Activated naive CD4-positive, alpha-beta T cell treated with anti-CD3 and anti-CD28 coated beads, Interleukin-2, amount 10 ng/mL, durations not matched to agents 7 days and 5 days (primary cell): Measurements from ENCODE around the gene FAM3B.

ENCODE experiments used
- CTCF ChIA-PET: fragments of 350-600 bp; sonication (Branson Sonifier 250); formaldehyde crosslinking; loops from one replicate; lab custom pipeline; 2021; ENCODE audit warnings: antibody characterized with exemption; lab: Charles Lee
- DNase-seq: peaks from one replicate; pipeline ENCODE4 v3.0.0-alpha.2; 2020
- H3K27ac Mint-ChIP-seq: one replicate; pipeline ENCODE4 v1.8.0; 2021; ENCODE audit warnings: mild to moderate bottlenecking, moderate library complexity, mixed read lengths
- H3K27me3 Mint-ChIP-seq: one replicate; pipeline ENCODE4 v1.8.0; 2021; ENCODE audit warnings: mild to moderate bottlenecking, mixed read lengths
- H3K36me3 Mint-ChIP-seq: one replicate; pipeline ENCODE4 v1.8.0; 2021; ENCODE audit warnings: mixed read lengths
- H3K4me1 Mint-ChIP-seq: one replicate; pipeline ENCODE4 v1.8.0; 2021; ENCODE audit warnings: mixed read lengths
- H3K4me3 Mint-ChIP-seq: one replicate; pipeline ENCODE4 v1.8.0; 2021; ENCODE audit warnings: mild to moderate bottlenecking, moderate library complexity, mixed read lengths
- H3K9me3 Mint-ChIP-seq: one replicate; pipeline ENCODE4 v1.8.0; 2021; ENCODE audit warnings: mixed read lengths

The FAM3B gene

DNA sequence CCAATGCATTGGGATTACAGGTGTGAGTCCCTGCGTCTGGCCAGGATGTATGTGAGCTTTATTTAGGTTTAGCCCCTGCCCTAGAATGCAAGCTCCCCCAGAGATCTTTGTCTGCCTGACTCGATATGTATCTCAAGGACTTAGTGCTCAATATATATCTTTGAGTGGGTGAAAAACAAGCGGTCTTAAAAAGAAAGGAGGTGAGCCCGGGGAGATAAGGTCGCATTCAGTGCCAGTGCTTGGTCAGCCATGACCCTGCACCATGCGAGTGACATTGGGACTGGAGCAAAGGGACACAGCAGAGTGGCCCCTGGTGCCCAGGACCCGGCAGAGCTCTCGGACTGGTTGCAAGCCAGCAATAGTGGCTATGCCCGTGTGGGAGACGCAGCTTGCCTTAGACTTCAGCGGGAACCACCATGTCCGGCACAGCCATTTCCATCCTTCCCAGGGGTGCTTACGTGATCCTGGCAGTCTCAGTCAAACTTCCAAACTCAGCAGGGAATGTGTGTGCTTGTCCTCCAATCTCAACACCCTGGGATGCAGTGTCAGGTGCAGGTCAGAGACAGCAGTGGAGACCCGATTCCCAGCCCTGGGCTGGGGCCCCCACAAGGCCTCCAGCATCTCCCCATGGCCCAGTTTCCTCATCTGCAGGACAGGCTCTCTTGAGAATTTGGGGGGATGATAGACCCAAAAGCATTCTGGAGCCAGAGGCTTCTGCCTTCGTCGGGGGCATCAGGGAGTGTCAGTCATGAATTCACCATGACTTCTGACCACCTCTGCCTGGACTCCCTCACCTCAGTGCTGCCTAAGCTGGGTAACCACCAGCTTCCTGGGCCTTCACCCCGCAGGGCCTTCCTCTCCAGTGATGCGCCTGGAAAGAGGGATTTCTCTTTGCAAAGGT is 47.0 kb downstream of the FAM3B start:
- Mint-ChIP-seq H3K27me3 (no peaks in the 10 kb centered on the region), H3K36me3 (peaks cover 30% of the 10 kb centered on the region), H3K4me3 (peak overlapping the region; percentile 75), H3K27ac (peak overlapping the region; percentile 99), H3K4me1 (peaks cover 72% of the 10 kb centered on the region), H3K9me3 (no peaks in the 10 kb centered on the region)
- DNase-seq, result no peak
- CTCF ChIA-PET, result interaction anchor here (0.6 to 1.0 kb wide), 2 partner anchors 9 to 59 kb away, joined by 4 read pairs; no protein-coding TSS in a partner anchor

GRCh38 chr21:41364308-41364707 is 47.7 kb downstream of the FAM3B start:
- H3K4me3 Mint-ChIP-seq, result no peak overlapping the region
- H3K36me3 Mint-ChIP-seq, result peaks cover 30% of the 10 kb centered on the region
- DNase-seq, result no peak
- H3K27ac Mint-ChIP-seq, result peak overlapping the region; percentile 34
- H3K9me3 Mint-ChIP-seq, result no peaks in the 10 kb centered on the region
- H3K27me3 Mint-ChIP-seq, result no peaks in the 10 kb centered on the region
- CTCF ChIA-PET, result no interaction called here
- peaks cover 79% of the 10 kb centered on the region for H3K4me1 Mint-ChIP-seq

GRCh38 chr21:41365377-41366107 is 48.9 kb downstream of the FAM3B start:
- no peak overlapping the region for H3K4me3 Mint-ChIP-seq
- peaks cover 38% of the 10 kb centered on the region for H3K36me3 Mint-ChIP-seq
- H3K9me3 Mint-ChIP-seq, result no peaks in the 10 kb centered on the region
- H3K27ac Mint-ChIP-seq, result no peak overlapping the region
- peaks cover 79% of the 10 kb centered on the region for H3K4me1 Mint-ChIP-seq
- CTCF ChIA-PET, result no interaction called here
- DNase-seq, result no peak
- no peaks in the 10 kb centered on the region for H3K27me3 Mint-ChIP-seq

DNA sequence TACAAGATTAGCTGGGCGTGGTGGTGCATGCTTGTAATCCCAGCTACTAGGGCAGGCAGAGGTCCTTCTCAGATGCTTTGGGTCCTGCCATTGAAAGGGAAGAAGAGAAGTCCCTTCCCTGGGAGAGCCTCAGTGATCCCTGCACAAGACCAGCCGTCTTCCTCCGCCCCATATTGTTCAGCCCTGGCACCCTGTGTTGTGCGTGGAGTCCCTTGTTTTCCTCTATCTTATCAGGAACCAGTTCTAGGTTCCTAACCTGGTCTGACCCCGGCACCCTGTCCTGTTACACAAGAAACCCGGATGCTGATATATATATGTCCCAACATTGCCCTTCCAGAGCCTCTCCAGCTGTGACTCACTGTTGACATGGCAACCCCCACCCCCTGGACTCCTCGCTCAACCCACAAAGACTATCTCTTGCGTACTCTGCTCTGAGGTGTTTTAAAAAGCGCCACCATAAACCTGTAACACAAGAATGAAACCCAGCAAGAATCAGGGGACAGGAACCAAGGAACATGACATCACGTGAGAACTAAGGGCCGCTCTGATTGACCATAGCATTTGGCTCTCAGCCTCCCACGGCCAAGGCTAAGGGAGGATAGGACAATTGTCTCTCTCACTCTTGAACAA is 50.0 kb downstream of the FAM3B start:
- Mint-ChIP-seq H3K27ac (no peak overlapping the region), H3K9me3 (no peaks in the 10 kb centered on the region), H3K4me3 (no peak overlapping the region), H3K36me3 (peaks cover 44% of the 10 kb centered on the region), H3K4me1 (peaks cover 79% of the 10 kb centered on the region), H3K27me3 (no peaks in the 10 kb centered on the region)
- no peak for DNase-seq
- CTCF ChIA-PET, result no interaction called here

- H3K9me3 Mint-ChIP-seq, result no peaks in the 10 kb centered on the region
- H3K4me3 Mint-ChIP-seq, result no peak overlapping the region
- no peak for DNase-seq
- CTCF ChIA-PET, result no interaction called here
- H3K27me3 Mint-ChIP-seq, result no peaks in the 10 kb centered on the region
- H3K36me3 Mint-ChIP-seq, result peaks cover 44% of the 10 kb centered on the region
- H3K27ac Mint-ChIP-seq, result no peak overlapping the region
- peaks cover 77% of the 10 kb centered on the region for H3K4me1 Mint-ChIP-seq
These were observed 50.8 kb downstream of the FAM3B start for GRCh38 chr21:41367301-41367944.

- no peak for DNase-seq
- Mint-ChIP-seq H3K4me3 (peak overlapping the region; percentile 81), H3K4me1 (peaks cover 77% of the 10 kb centered on the region), H3K9me3 (no peaks in the 10 kb centered on the region), H3K36me3 (peaks cover 42% of the 10 kb centered on the region), H3K27me3 (no peaks in the 10 kb centered on the region), H3K27ac (peak overlapping the region; percentile 96)
- CTCF ChIA-PET, result interaction anchor here (0.9 to 3.0 kb wide), 4 partner anchors 50 to 92 kb away, joined by 3 to 14 read pairs (median 5); no protein-coding TSS in a partner anchor
These were observed 51.5 kb downstream of the FAM3B start for GRCh38 chr21:41367945-41368734.

DNA sequence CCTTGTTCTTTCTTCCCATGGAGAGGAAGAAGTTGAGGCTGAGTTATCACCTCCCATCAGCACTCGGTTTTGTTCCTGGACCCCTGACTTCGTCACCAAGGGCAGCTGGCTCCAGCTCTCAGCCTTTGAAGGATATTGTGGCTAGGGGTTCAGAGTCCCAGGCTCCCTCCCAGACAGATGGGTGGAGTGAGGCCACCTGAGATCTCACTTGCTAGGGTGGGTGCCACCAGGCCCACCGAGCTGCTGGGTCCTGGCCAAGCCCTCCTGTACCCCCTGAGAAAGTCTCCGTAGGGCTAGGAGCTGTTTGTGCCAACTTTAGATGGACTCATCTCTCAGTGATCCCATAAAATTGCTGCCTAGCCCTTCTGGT is 52.1 kb downstream of the FAM3B start:
- peaks cover 76% of the 10 kb centered on the region for H3K4me1 Mint-ChIP-seq
- H3K36me3 Mint-ChIP-seq, result peaks cover 40% of the 10 kb centered on the region
- CTCF ChIA-PET, result interaction anchor here (0.9 to 3.0 kb wide), 5 partner anchors 8 to 92 kb away, joined by 3 to 14 read pairs (median 5); no protein-coding TSS in a partner anchor
- no peaks in the 10 kb centered on the region for H3K9me3 Mint-ChIP-seq
- H3K4me3 Mint-ChIP-seq, result peak overlapping the region; percentile 81
- no peak for DNase-seq
- H3K27me3 Mint-ChIP-seq, result no peaks in the 10 kb centered on the region
- H3K27ac Mint-ChIP-seq, result peak overlapping the region; percentile 96

DNA sequence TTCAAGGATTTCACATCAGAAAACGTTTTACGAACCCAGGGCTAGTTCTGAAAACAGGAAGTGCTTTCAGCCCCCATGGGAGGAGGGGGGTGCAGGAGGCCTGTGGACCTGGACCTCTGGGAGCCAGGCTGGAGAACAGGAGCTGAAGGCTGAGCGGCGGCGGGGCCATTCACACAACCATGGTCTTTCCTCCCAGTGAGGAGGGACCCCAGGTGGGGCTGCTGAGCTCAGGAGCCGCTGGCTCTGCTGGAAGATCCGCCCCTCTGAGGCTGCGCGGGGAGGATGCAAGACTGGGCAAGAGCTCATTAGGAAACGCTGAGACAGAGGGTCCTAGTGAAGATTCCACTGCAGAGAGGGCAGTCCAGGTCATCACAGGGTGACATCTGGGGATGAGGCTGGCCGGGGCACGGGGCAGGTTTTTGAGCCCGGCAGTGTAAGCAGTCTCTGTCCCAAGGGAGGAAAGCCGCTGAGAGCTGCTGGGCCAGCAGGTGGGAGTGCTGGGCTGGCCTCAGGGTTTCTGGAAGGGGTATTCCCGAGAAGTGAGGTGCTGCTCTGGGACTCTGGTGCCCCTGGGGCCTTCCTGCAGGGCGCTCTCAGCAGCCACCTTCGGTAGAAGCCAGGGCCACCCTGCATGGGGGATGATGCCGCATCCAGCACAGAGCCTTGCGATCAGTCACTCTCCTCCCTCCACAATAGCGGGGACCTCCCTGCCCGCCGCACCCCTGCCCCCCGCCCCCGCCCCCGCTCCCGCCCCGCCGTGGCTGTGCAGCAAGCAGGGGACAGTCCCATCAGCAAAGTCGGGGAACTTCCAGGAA is 52.7 kb downstream of the FAM3B start:
- peaks cover 38% of the 10 kb centered on the region for H3K36me3 Mint-ChIP-seq
- peak overlapping the region; percentile 81 for H3K4me3 Mint-ChIP-seq
- peak; percentile 57 for DNase-seq
- CTCF ChIA-PET, result interaction anchor here (0.9 to 3.0 kb wide), 7 partner anchors 8 to 91 kb away, joined by 3 to 14 read pairs (median 4); no protein-coding TSS in a partner anchor
- peaks cover 70% of the 10 kb centered on the region for H3K4me1 Mint-ChIP-seq
- H3K27ac Mint-ChIP-seq, result peak overlapping the region; percentile 96
- no peaks in the 10 kb centered on the region for H3K9me3 Mint-ChIP-seq
- no peaks in the 10 kb centered on the region for H3K27me3 Mint-ChIP-seq

- Mint-ChIP-seq H3K9me3 (no peaks in the 10 kb centered on the region), H3K27ac (peak overlapping the region; percentile 96), H3K4me3 (peak overlapping the region; percentile 81), H3K27me3 (no peaks in the 10 kb centered on the region), H3K4me1 (peaks cover 69% of the 10 kb centered on the region), H3K36me3 (peaks cover 41% of the 10 kb centered on the region)
- CTCF ChIA-PET, result interaction anchor here (1.1 to 3.0 kb wide), 5 partner anchors 9 to 87 kb away, joined by 3 to 14 read pairs (median 5); no protein-coding TSS in a partner anchor
- peak; percentile 74 for DNase-seq
These were observed 53.6 kb downstream of the FAM3B start for GRCh38 chr21:41369920-41370839.

GRCh38 chr21:41370840-41371684 is 54.5 kb downstream of the FAM3B start:
- Mint-ChIP-seq H3K36me3 (peaks cover 33% of the 10 kb centered on the region), H3K27me3 (no peaks in the 10 kb centered on the region), H3K27ac (peak overlapping the region; percentile 96), H3K4me3 (peak overlapping the region; percentile 81), H3K4me1 (peaks cover 64% of the 10 kb centered on the region), H3K9me3 (no peaks in the 10 kb centered on the region)
- CTCF ChIA-PET, result interaction anchor here (1.1 to 3.0 kb wide), 4 partner anchors 40 to 88 kb away, joined by 3 to 14 read pairs (median 10); no protein-coding TSS in a partner anchor
- DNase-seq, result no peak

DNA sequence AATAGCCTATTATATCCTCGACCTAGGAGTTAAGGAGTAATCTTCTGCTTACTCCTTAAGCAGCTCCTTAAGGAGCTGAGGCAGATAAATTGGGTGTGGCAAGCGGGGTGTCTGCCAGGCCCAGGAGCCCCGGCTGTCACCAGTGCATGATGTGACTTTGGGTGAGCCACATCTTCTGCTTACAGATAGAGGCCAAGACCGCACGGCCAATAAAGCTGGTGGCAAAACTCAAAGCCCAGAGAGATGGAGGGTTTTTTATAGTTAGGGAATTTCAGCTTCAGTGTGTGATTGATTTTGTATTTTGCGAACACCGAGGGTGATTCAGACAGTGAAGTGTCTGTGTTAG is 55.1 kb downstream of the FAM3B start:
- DNase-seq, result no peak
- Mint-ChIP-seq H3K4me1 (peaks cover 62% of the 10 kb centered on the region), H3K27me3 (no peaks in the 10 kb centered on the region), H3K4me3 (peak overlapping the region; percentile 81), H3K36me3 (peaks cover 33% of the 10 kb centered on the region), H3K27ac (no peak overlapping the region), H3K9me3 (no peaks in the 10 kb centered on the region)
- CTCF ChIA-PET, result interaction anchor here (2.6 kb wide), 2 partner anchors 39 to 89 kb away, joined by 9 to 10 read pairs; no protein-coding TSS in a partner anchor
